SK-N-SH treated with all-trans-retinoic acid at 6 μM for 48 hours (cell line): ENCODE measurements around the gene DIP2B.

Experiments used
- ATAC-seq: fragments of 200-7000 bp; cut with Tn5 transposase; 3 replicates; pipeline ENCODE4 v1.9.1; 2020; ENCODE audit warnings: mild to moderate bottlenecking, moderate library complexity
- ARNTL ChIP-seq: fragments of 450-650 bp; formaldehyde crosslinking; IDR thresholded peaks from 2 replicates; pipeline ENCODE4 v1.5.0; 2020; ENCODE audit warnings: low read depth, mild to moderate bottlenecking, moderate library complexity, borderline replicate concordance
- BACH2 ChIP-seq: fragments of 250-450 bp; sonication (Bioruptor Pico); IDR thresholded peaks from 2 replicates; pipeline ENCODE4 v1.9.0; 2021; ENCODE audit warnings: mild to moderate bottlenecking, borderline replicate concordance
- CREB5 ChIP-seq: fragments of 250-450 bp; sonication (Bioruptor Pico); IDR thresholded peaks from 2 replicates; pipeline ENCODE4 v1.5.1; 2020; ENCODE audit warnings: low read depth, mild to moderate bottlenecking, moderate library complexity
- CSDC2 ChIP-seq: fragments of 250-450 bp; sonication (Bioruptor Pico); IDR thresholded peaks from 2 replicates; pipeline ENCODE4 v1.5.0; 2020; ENCODE audit warnings: mild to moderate bottlenecking, moderate library complexity
- CSRNP3 ChIP-seq: fragments of 250-450 bp; sonication (Bioruptor Pico); IDR thresholded peaks from 2 replicates; pipeline ENCODE4 v1.5.1; 2021; ENCODE audit warnings: mild to moderate bottlenecking, moderate library complexity
- ESRRG ChIP-seq: fragments of 250-450 bp; sonication (Bioruptor Pico); IDR thresholded peaks from 2 replicates; pipeline ENCODE4 v1.6.1; 2021; ENCODE audit warnings: mild to moderate bottlenecking
- GLIS3 ChIP-seq: fragments of 250-450 bp; sonication (Bioruptor Pico); IDR thresholded peaks from 2 replicates; pipeline ENCODE4 v1.5.0; 2020; ENCODE audit warnings: mild to moderate bottlenecking, moderate library complexity
- ISL1 ChIP-seq: fragments of 250-450 bp; sonication (Bioruptor Pico); IDR thresholded peaks from 2 replicates; pipeline ENCODE4 v2.1.2; 2022; ENCODE audit warnings: mild to moderate bottlenecking, moderate library complexity
- OSR1 ChIP-seq: fragments of 250-450 bp; sonication (Bioruptor Pico); IDR thresholded peaks from 2 replicates; pipeline ENCODE4 v1.8.0; 2022; ENCODE audit warnings: moderate library complexity, mild to moderate bottlenecking, inconsistent platforms
- PATZ1 ChIP-seq: fragments of 250-450 bp; sonication (Bioruptor Pico); IDR thresholded peaks from 2 replicates; pipeline ENCODE4 v1.8.0; 2020; ENCODE audit warnings: mild to moderate bottlenecking, moderate library complexity, borderline replicate concordance
- POU6F1 ChIP-seq: fragments of 250-450 bp; sonication (Bioruptor Pico); IDR thresholded peaks from 2 replicates; pipeline ENCODE4 v1.8.0; 2021; ENCODE audit warnings: low read depth, mild to moderate bottlenecking, moderate library complexity, borderline replicate concordance
- RARB ChIP-seq: fragments of 250-450 bp; sonication (Bioruptor Pico); IDR thresholded peaks from 2 replicates; pipeline ENCODE4 v1.8.0; 2021; ENCODE audit warnings: mild to moderate bottlenecking, moderate library complexity
- SNAI2 ChIP-seq: fragments of 250-450 bp; sonication (Bioruptor Pico); IDR thresholded peaks from 2 replicates; pipeline ENCODE4 v1.5.0; 2020; ENCODE audit warnings: mild to moderate bottlenecking, moderate library complexity
- TCF4 ChIP-seq: fragments of 250-450 bp; sonication (Bioruptor Pico); IDR thresholded peaks from 2 replicates; pipeline ENCODE4 v1.8.0; 2021; ENCODE audit warnings: mild to moderate bottlenecking, moderate library complexity, borderline replicate concordance
- TOX ChIP-seq: fragments of 250-450 bp; sonication (Bioruptor Pico); IDR thresholded peaks from 2 replicates; pipeline ENCODE4 v1.8.0; 2021; ENCODE audit warnings: mild to moderate bottlenecking, moderate library complexity, borderline replicate concordance
- TSHZ2 ChIP-seq: fragments of 250-450 bp; sonication (Bioruptor Pico); IDR thresholded peaks from 2 replicates; pipeline ENCODE4 v1.5.0; 2020; ENCODE audit warnings: mild to moderate bottlenecking, moderate library complexity
- ZC3H10 ChIP-seq: fragments of 250-450 bp; sonication (Bioruptor Pico); IDR thresholded peaks from 2 replicates; pipeline ENCODE4 v1.5.1; 2021; ENCODE audit warnings: mild to moderate bottlenecking, moderate library complexity
- ZFP3 ChIP-seq: fragments of 250-450 bp; sonication (Bioruptor Pico); IDR thresholded peaks from 2 replicates; pipeline ENCODE4 v1.5.0; 2020; ENCODE audit warnings: mild to moderate bottlenecking, moderate library complexity
- ZFP30 ChIP-seq: fragments of 450-650 bp; formaldehyde crosslinking; IDR thresholded peaks from 2 replicates; pipeline ENCODE4 v1.5.0; 2022; ENCODE audit warnings: mild to moderate bottlenecking, moderate library complexity
- ZNF565 ChIP-seq: fragments of 450-650 bp; formaldehyde crosslinking; conservative IDR thresholded peaks from 2 replicates; pipeline ENCODE4 v1.5.0; 2020; ENCODE audit warnings: low read depth, mild to moderate bottlenecking, moderate library complexity
- ZNF70 ChIP-seq: fragments of 450-650 bp; formaldehyde crosslinking; IDR thresholded peaks from 2 replicates; pipeline ENCODE4 v1.5.0; 2020; ENCODE audit warnings: mild to moderate bottlenecking, moderate library complexity
- ZNF8 ChIP-seq: fragments of 450-650 bp; formaldehyde crosslinking; IDR thresholded peaks from 2 replicates; pipeline ENCODE4 v1.5.0; 2020; ENCODE audit warnings: mild to moderate bottlenecking, moderate library complexity

Gene DIP2B

GRCh38 chr12:50508414-50508813, 3.6 kb downstream of the DIP2B start:
- TF ChIP-seq RARB (CRISPR knock-in tag) (no peak), ZFP30 (CRISPR knock-in tag) (no peak), ZNF70 (no peak), BACH2 (CRISPR knock-in tag) (no peak), ZNF8 (CRISPR knock-in tag) (no peak), ESRRG (CRISPR knock-in tag) (no peak), ISL1 (CRISPR knock-in tag) (no peak), TOX (CRISPR knock-in tag) (no peak), ZNF565 (CRISPR knock-in tag) (no peak), ARNTL (no peak), ZC3H10 (CRISPR knock-in tag) (no peak), OSR1 (no peak), CSDC2 (CRISPR knock-in tag) (no peak), TCF4 (CRISPR knock-in tag) (no peak), GLIS3 (CRISPR knock-in tag) (no peak)

GRCh38 chr12:50508970-50509663, 4.3 kb downstream of the DIP2B start:
- ATAC-seq = no peak
- TF ChIP-seq ZNF565 (CRISPR knock-in tag) (no peak), CSRNP3 (CRISPR knock-in tag) (no peak), TOX (CRISPR knock-in tag) (no peak), OSR1 (no peak), TCF4 (CRISPR knock-in tag) (no peak), BACH2 (CRISPR knock-in tag) (no peak), ZNF8 (CRISPR knock-in tag) (no peak)

More at GRCh38 chr12:50508414-50508813, 3.6 kb downstream of the DIP2B start:
- ATAC-seq = no peak

GRCh38 chr12:50514526-50515276, 9.9 kb downstream of the DIP2B start:
- no peak for TF ChIP-seq TSHZ2 (CRISPR knock-in tag)
- no peak for TF ChIP-seq CSRNP3 (CRISPR knock-in tag)
- no peak for TF ChIP-seq ZC3H10 (CRISPR knock-in tag)
- no peak for TF ChIP-seq POU6F1 (CRISPR knock-in tag)
- TF ChIP-seq ZFP3 (CRISPR knock-in tag) = no peak
- TF ChIP-seq RARB (CRISPR knock-in tag) = no peak
- no peak for TF ChIP-seq TCF4 (CRISPR knock-in tag)
- no peak for TF ChIP-seq CREB5 (CRISPR knock-in tag)
- no peak for TF ChIP-seq PATZ1 (CRISPR knock-in tag)
- TF ChIP-seq SNAI2 = no peak
- no peak for TF ChIP-seq ZNF70
- TF ChIP-seq OSR1 = no peak
- TF ChIP-seq ZNF8 (CRISPR knock-in tag) = no peak
- no peak for TF ChIP-seq BACH2 (CRISPR knock-in tag)
- TF ChIP-seq ISL1 (CRISPR knock-in tag) = no peak
- TF ChIP-seq TOX (CRISPR knock-in tag) = no peak
- ATAC-seq = no peak
